HepG2 (cell line): ENCODE measurements around the gene SYTL2. TPM values are rescaled to one million over a fixed set of nuclear protein-coding genes. Genes with fewer than 3 reads are reported as not detected.

Source experiments
- FOXM1 ChIP-seq: sonication (generic); formaldehyde crosslinking; IDR thresholded peaks from 2 replicates; pipeline ENCODE4 v1.5.0; 2020; ENCODE audit warnings: missing genetic modification reagents
- HNF1B ChIP-seq: sonication (generic); formaldehyde crosslinking; IDR thresholded peaks from 2 replicates; pipeline ENCODE4 v1.5.1; 2020; ENCODE audit warnings: mild to moderate bottlenecking, moderate library complexity, missing genetic modification reagents
- LBX2 ChIP-seq: sonication (generic); formaldehyde crosslinking; IDR thresholded peaks from 2 replicates; pipeline ENCODE4 v1.5.0; 2020; ENCODE audit warnings: missing genetic modification reagents, mild to moderate bottlenecking, borderline replicate concordance
- MEIS2 ChIP-seq: sonication (generic); formaldehyde crosslinking; IDR thresholded peaks from 2 replicates; pipeline ENCODE4 v1.9.0; 2021; ENCODE audit warnings: mild to moderate bottlenecking, missing genetic modification reagents
- NCOA5 ChIP-seq: sonication (generic); formaldehyde crosslinking; IDR thresholded peaks from 2 replicates; pipeline ENCODE4 v1.4.0; 2020; ENCODE audit warnings: missing genetic modification reagents
- NRL ChIP-seq: sonication (generic); formaldehyde crosslinking; IDR thresholded peaks from 2 replicates; pipeline ENCODE4 v1.5.0; 2020; ENCODE audit warnings: missing genetic modification reagents, mild to moderate bottlenecking, moderate library complexity, borderline replicate concordance
- RBM22 ChIP-seq: fragments of 200-400 bp; formaldehyde crosslinking; optimal IDR thresholded peaks from 2 replicates; pipeline ENCODE3; 2017; ENCODE audit warnings: mild to moderate bottlenecking, low read length, moderate library complexity
- SMARCE1 ChIP-seq: fragments of 450-650 bp; IDR thresholded peaks from 2 replicates; pipeline ENCODE4 v1.6.1; 2017; ENCODE audit warnings: borderline replicate concordance
- TARDBP ChIP-seq: sonication (generic); formaldehyde crosslinking; IDR thresholded peaks from 2 replicates; pipeline ENCODE4 v1.8.0; 2022; ENCODE audit warnings: mild to moderate bottlenecking, missing genetic modification reagents
- TBX2 ChIP-seq: sonication (generic); formaldehyde crosslinking; IDR thresholded peaks from 2 replicates; pipeline ENCODE4 v1.5.0; 2020; ENCODE audit warnings: missing genetic modification reagents, mild to moderate bottlenecking, borderline replicate concordance
- YEATS2 ChIP-seq: sonication (generic); formaldehyde crosslinking; IDR thresholded peaks from 2 replicates; pipeline ENCODE4 v1.4.0; 2020; ENCODE audit warnings: missing genetic modification reagents, borderline replicate concordance
- ZNF260 ChIP-seq: sonication (generic); formaldehyde crosslinking; IDR thresholded peaks from 2 replicates; pipeline ENCODE4 v1.4.0; 2020; ENCODE audit warnings: missing genetic modification reagents, low read depth, mild to moderate bottlenecking, borderline replicate concordance
- ZNF281 ChIP-seq: sonication (generic); formaldehyde crosslinking; IDR thresholded peaks from 2 replicates; pipeline ENCODE4 v1.4.0; 2020; ENCODE audit warnings: missing genetic modification reagents, borderline replicate concordance
- ZNF326 ChIP-seq: sonication (generic); formaldehyde crosslinking; IDR thresholded peaks from 2 replicates; pipeline ENCODE4 v1.4.0; 2020; ENCODE audit warnings: missing genetic modification reagents, borderline replicate concordance
- ZNF607 ChIP-seq: sonication (generic); formaldehyde crosslinking; IDR thresholded peaks from 2 replicates; pipeline ENCODE4 v1.5.1; 2020; ENCODE audit warnings: missing genetic modification reagents, mild to moderate bottlenecking, borderline replicate concordance
- ZNF646 ChIP-seq: sonication (generic); formaldehyde crosslinking; IDR thresholded peaks from 2 replicates; pipeline ENCODE4 v1.9.0; 2021; ENCODE audit warnings: mild to moderate bottlenecking, missing genetic modification reagents
- ZNF773 ChIP-seq: sonication (generic); formaldehyde crosslinking; IDR thresholded peaks from 2 replicates; pipeline ENCODE4 v1.4.0; 2020; ENCODE audit warnings: missing genetic modification reagents, borderline replicate concordance
- polyA plus RNA-seq, 8 experiments: library from polyadenylated mRNA; depleted of rRNA in 3 of 8; stranded (reverse) in 7 of 8; unstranded in 1 of 8; fragments of >200 nt; fragmentation: Illumina TruSeq in 4 of 8; extraction: Trizol in 4 of 8; gene quantifications; 2 replicates each; pipeline versions ENCODE4 v1.2.1 to v1.2.3, GENCODE V29; 2011 to 2016; ENCODE audit warnings: low read depth in 4 of 8, missing spikeins in 1 of 8, mixed read lengths in 1 of 8; ENCODE audit not compliant: insufficient read depth in 1 of 8
- total RNA-seq, 5 experiments: library from RNA; depleted of rRNA; stranded (reverse); fragments of >200 nt; fragmentation: Illumina TruSeq; extraction: Trizol; gene quantifications; 2 replicates each; pipeline ENCODE4 v1.2.3, GENCODE V29; 2016; ENCODE audit warnings: low read depth in 1 of 5

SYTL2 gene
- total and polyA plus RNA-seq, 2 of the 13 experiments (the other 11 are each of a cell fraction or from before 2014, with no cell fraction given), result 0.77 to 0.90 TPM

GRCh38 chr11:85647604-85648299 is 163.2 kb downstream of the SYTL2 start, which contains the start of gene TMEM126A (continued):
- no peak for TF ChIP-seq ZNF646
- peak; percentile 61; the same call in 1 of the 2 replicates for TF ChIP-seq TARDBP (CRISPR knock-in tag)
- TF ChIP-seq YEATS2 (CRISPR knock-in tag), result peak; percentile 80; the same call in 1 of the 2 replicates
- no peak for TF ChIP-seq LBX2
- no peak for TF ChIP-seq SMARCE1
- TF ChIP-seq NCOA5 (CRISPR knock-in tag), result no peak
- no peak for TF ChIP-seq MEIS2 (CRISPR knock-in tag)
- TF ChIP-seq TBX2 (CRISPR knock-in tag), result peak; percentile 86
- TF ChIP-seq ZNF326 (CRISPR knock-in tag), result no peak
- TF ChIP-seq RBM22, result no peak
- TF ChIP-seq ZNF773 (CRISPR knock-in tag), result no peak
- peak; percentile 85 for TF ChIP-seq NRL (CRISPR knock-in tag)
- TF ChIP-seq ZNF260 (CRISPR knock-in tag), result no peak
- peak; percentile 52; the same call in 1 of the 2 replicates for TF ChIP-seq ZNF607 (CRISPR knock-in tag)
- no peak for TF ChIP-seq FOXM1 (CRISPR knock-in tag)
- peak; percentile 83; the same call in 1 of the 2 replicates for TF ChIP-seq HNF1B (CRISPR knock-in tag)
- no peak for TF ChIP-seq ZNF281
